Omental fat pad (tissue), 4 donors: ENCODE data around the gene SLC38A4. TPM values are rescaled to one million over a fixed set of nuclear protein-coding genes. Genes with fewer than 3 reads are reported as not detected.

Source experiments
- ATAC-seq: fragments of 150-250 bp; one replicate; pipeline ENCODE4 v1.9.1; 2016; ENCODE audit warnings: mild to moderate bottlenecking, moderate library complexity; ENCODE audit not compliant: low FRiP score
- DNase-seq: peaks from one replicate; pipeline ENCODE4 v3.0.0-alpha.2; 2019; ENCODE audit warnings: low spot score
- total RNA-seq, 4 donors: library from RNA; depleted of rRNA; stranded (reverse); fragments of >200 nt; gene quantifications; one replicate each; pipeline ENCODE4 v1.1.0, GENCODE V29; 2016
- TF ChIP-seq, protein P1 (sequence below), 3 donors: fragments of 450-650 bp; IDR thresholded peaks; one replicate each; pipeline ENCODE4 v1.5.1; 2016 to 2017; ENCODE audit warnings: antibody characterized with exemption in 3 of 3, mild to moderate bottlenecking in 3 of 3, moderate library complexity in 2 of 3

SLC38A4 gene
- under 1 TPM in 2 of 4 donors, not detected in 2; 0.31 to 0.46 TPM for total RNA-seq

GRCh38 chr12:46825591-46826414 lies at the start of gene SLC38A4:
Gene SLC38A4, minus strand, starts transcription at chr12:46825997. Its CDS starts 32,926 bp downstream, at chr12:46793071.
- TF ChIP-seq, protein P1, sequence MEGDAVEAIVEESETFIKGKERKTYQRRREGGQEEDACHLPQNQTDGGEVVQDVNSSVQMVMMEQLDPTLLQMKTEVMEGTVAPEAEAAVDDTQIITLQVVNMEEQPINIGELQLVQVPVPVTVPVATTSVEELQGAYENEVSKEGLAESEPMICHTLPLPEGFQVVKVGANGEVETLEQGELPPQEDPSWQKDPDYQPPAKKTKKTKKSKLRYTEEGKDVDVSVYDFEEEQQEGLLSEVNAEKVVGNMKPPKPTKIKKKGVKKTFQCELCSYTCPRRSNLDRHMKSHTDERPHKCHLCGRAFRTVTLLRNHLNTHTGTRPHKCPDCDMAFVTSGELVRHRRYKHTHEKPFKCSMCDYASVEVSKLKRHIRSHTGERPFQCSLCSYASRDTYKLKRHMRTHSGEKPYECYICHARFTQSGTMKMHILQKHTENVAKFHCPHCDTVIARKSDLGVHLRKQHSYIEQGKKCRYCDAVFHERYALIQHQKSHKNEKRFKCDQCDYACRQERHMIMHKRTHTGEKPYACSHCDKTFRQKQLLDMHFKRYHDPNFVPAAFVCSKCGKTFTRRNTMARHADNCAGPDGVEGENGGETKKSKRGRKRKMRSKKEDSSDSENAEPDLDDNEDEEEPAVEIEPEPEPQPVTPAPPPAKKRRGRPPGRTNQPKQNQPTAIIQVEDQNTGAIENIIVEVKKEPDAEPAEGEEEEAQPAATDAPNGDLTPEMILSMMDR (IDR thresholded peaks at IDR 0.05), result no peak
- DNase-seq (no peak), ATAC-seq (no peak)

DNA sequence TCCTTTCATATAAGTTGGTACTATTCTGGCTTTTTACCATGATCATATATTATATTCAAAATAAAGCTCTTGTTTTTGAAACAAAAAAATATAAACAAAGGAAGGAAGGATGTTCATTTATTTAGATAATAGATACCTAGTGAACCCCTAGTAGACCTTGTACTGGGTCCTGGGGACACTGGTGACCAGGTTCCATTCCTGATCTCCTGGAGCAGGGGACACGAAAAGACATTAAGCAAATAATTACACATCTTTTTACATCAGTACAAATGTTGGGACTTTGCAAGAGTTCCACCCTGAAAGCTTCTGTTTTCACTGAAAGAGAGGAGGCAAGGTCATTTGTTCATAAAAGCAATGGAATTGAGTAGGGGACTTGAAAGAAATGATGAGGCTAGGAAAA lies 49.3 kb upstream of the SLC38A4 start:
- TF ChIP-seq, protein P1 (IDR thresholded peaks at IDR 0.05), result no peak
- DNase-seq (no peak), ATAC-seq (no peak)

- TF ChIP-seq, protein P1 (IDR thresholded peaks at IDR 0.05), result no peak
- no peak for DNase-seq
- ATAC-seq, result no peak
Measured at GRCh38 chr12:46874642-46875041, 48.8 kb upstream of the SLC38A4 start.

- TF ChIP-seq, protein P1 (IDR thresholded peaks at IDR 0.05), result no peak
- DNase-seq (no peak), ATAC-seq (no peak)
Measured at GRCh38 chr12:46872135-46872534, 46.3 kb upstream of the SLC38A4 start.

GRCh38 chr12:46865311-46865710 lies 39.5 kb upstream of the SLC38A4 start:
- ATAC-seq, result no peak

GRCh38 chr12:46858368-46858767 lies 32.6 kb upstream of the SLC38A4 start:
- DNase-seq (no peak), ATAC-seq (no peak)
- TF ChIP-seq, protein P1 (IDR thresholded peaks at IDR 0.05), result no peak

More at GRCh38 chr12:46865311-46865710, 39.5 kb upstream of the SLC38A4 start:
- TF ChIP-seq, protein P1 (IDR thresholded peaks at IDR 0.05), result no peak
- no peak for DNase-seq

GRCh38 chr12:46857486-46857885 lies 31.7 kb upstream of the SLC38A4 start:
- TF ChIP-seq, protein P1 (IDR thresholded peaks at IDR 0.05), result no peak
- DNase-seq, result no peak
- no peak for ATAC-seq
